ENCODE data around the gene CASZ1.

Gene CASZ1

GRCh38 chr1:10777749-10778574 is 18.5 kb downstream of the CASZ1 start:
- Mint-ChIP-seq H3K27me3 (no peaks in the 10 kb centered on the region), H3K4me3 (no peak overlapping the region), H3K27ac (no peak overlapping the region), H3K4me1 (ENCODE audit: low read depth) (no peaks in the 10 kb centered on the region), H3K9me3 (ENCODE audit: low read depth) (no peaks in the 10 kb centered on the region), H3K36me3 (no peaks in the 10 kb centered on the region)

DNA sequence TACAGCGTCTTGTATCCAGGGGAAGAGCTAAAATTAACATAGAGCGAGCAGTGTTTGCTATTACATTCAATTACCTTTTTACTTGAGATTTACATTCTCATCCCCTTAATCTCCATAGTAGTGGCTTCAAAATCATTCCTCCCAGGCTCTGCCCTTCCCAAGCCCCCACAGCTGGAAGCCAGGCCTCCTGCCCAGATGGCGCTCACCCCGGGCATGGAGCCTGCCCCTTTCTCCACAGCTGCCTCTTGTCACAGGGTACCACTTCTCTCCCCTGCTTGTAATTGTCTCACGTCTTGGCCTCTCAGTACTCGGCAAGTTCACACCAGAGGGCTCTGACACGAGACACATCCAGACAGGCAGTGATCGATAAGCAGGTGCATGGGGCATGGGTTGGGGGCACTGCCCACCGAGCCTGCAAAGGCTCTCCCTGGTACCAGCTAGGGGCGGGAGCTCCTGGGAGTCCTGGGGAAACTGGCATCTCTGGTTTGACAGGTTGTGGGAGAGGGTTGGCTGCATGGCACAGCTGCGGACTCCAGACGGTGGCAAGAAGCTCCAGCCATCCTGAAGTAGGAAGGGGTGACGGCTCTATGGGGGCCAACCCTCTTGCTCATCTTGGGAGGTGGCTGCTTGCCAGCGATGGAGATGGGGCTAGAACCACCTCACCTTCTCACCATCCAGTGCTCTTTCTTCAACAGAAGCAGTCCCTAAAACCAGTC is 20.1 kb downstream of the CASZ1 start:
- Mint-ChIP-seq H3K27ac (no peak overlapping the region), H3K4me3 (no peak overlapping the region), H3K9me3 (ENCODE audit: low read depth) (no peaks in the 10 kb centered on the region), H3K4me1 (ENCODE audit: low read depth) (no peaks in the 10 kb centered on the region), H3K36me3 (no peaks in the 10 kb centered on the region), H3K27me3 (no peaks in the 10 kb centered on the region)

GRCh38 chr1:10775763-10776162 is 20.7 kb downstream of the CASZ1 start:
- Mint-ChIP-seq H3K27me3 (no peaks in the 10 kb centered on the region), H3K4me3 (no peak overlapping the region), H3K27ac (no peak overlapping the region), H3K9me3 (ENCODE audit: low read depth) (no peaks in the 10 kb centered on the region), H3K4me1 (ENCODE audit: low read depth) (no peaks in the 10 kb centered on the region), H3K36me3 (no peaks in the 10 kb centered on the region)

GRCh38 chr1:10774615-10775310 is 21.7 kb downstream of the CASZ1 start:
- Mint-ChIP-seq H3K36me3 (no peaks in the 10 kb centered on the region), H3K9me3 (ENCODE audit: low read depth) (no peaks in the 10 kb centered on the region), H3K27me3 (no peaks in the 10 kb centered on the region), H3K27ac (no peak overlapping the region), H3K4me3 (no peak overlapping the region), H3K4me1 (ENCODE audit: low read depth) (no peaks in the 10 kb centered on the region)

- no peaks in the 10 kb centered on the region for H3K9me3 Mint-ChIP-seq (ENCODE audit: low read depth)
- H3K4me1 Mint-ChIP-seq (ENCODE audit: low read depth) = no peaks in the 10 kb centered on the region
- no peaks in the 10 kb centered on the region for H3K27me3 Mint-ChIP-seq
- H3K27ac Mint-ChIP-seq = no peak overlapping the region
- no peaks in the 10 kb centered on the region for H3K36me3 Mint-ChIP-seq
- H3K4me3 Mint-ChIP-seq = no peak overlapping the region
These were observed 22.4 kb downstream of the CASZ1 start for GRCh38 chr1:10773851-10774614.

DNA sequence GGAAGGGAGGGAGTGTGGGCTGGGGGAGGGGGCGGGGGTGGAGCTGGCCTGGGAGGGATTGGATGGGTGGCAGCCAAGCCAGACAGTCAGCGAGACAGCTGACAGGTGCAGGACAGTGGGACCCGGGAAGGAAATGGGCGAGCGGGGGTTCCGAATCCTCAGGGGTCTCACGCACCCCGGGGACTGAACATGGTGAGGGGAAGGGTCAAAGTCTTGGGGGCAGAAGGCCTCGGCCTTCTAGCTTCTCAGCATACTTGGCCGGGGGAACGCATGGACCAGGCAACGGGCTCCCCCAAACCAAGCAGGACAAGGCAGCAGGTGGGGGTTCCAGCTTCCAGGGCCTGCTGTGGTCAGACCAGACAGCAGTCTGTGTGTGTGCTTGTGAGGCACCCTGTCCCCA is 23.1 kb downstream of the CASZ1 start:
- Mint-ChIP-seq H3K27me3 (no peaks in the 10 kb centered on the region), H3K9me3 (ENCODE audit: low read depth) (no peaks in the 10 kb centered on the region), H3K36me3 (no peaks in the 10 kb centered on the region), H3K4me3 (no peak overlapping the region), H3K27ac (no peak overlapping the region), H3K4me1 (ENCODE audit: low read depth) (no peaks in the 10 kb centered on the region)

DNA sequence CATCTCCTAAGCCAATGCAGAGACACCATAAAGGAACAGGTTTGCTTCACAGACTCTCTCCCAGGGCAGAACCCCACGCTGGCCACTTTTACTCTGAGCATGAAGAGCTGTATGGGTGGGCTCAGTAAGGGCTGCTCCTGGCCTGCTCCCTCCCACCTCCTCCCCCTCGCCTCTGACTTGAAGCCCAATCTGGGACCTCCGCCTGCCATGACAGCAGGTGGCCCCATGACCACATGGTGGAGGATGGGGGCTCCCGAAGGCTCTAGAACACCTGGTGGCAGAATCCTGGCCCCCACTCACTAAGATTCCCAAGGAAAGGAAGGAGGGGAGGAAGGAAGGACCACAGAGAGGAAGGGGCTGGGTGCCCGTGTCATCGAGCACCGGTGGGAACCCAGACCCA is 23.7 kb downstream of the CASZ1 start:
- Mint-ChIP-seq H3K36me3 (no peaks in the 10 kb centered on the region), H3K9me3 (ENCODE audit: low read depth) (no peaks in the 10 kb centered on the region), H3K4me1 (ENCODE audit: low read depth) (no peaks in the 10 kb centered on the region), H3K27me3 (no peaks in the 10 kb centered on the region), H3K4me3 (no peak overlapping the region), H3K27ac (no peak overlapping the region)

DNA sequence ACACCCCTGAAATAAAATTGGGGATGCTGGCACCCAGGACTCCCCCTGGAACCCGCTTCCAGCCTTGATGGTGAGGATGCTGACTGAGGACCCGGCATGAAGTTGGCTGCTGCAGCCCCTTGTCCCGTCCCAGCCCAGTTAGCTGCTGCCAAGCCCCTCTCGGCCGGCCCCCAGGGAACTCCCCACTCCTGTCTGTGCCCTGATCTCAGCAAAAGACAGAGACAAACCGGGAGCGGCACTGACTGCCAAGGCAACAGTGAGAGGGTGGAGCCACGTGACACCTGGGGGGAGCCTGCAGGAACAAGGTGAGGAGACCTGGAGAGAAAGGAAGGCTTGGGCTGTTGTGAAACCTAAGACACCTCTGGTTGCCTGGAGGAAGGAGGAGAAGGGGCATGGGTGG is 24.7 kb downstream of the CASZ1 start:
- Mint-ChIP-seq H3K4me3 (no peak overlapping the region), H3K27me3 (no peaks in the 10 kb centered on the region), H3K9me3 (ENCODE audit: low read depth) (no peaks in the 10 kb centered on the region), H3K4me1 (ENCODE audit: low read depth) (no peaks in the 10 kb centered on the region), H3K36me3 (no peaks in the 10 kb centered on the region), H3K27ac (no peak overlapping the region)

GRCh38 chr1:10768552-10768951 is 27.9 kb downstream of the CASZ1 start:
- H3K4me1 Mint-ChIP-seq (ENCODE audit: low read depth) = no peaks in the 10 kb centered on the region
- no peaks in the 10 kb centered on the region for H3K9me3 Mint-ChIP-seq (ENCODE audit: low read depth)
- no peaks in the 10 kb centered on the region for H3K27me3 Mint-ChIP-seq
- no peak overlapping the region for H3K4me3 Mint-ChIP-seq
- H3K36me3 Mint-ChIP-seq = no peaks in the 10 kb centered on the region
- H3K27ac Mint-ChIP-seq = no peak overlapping the region

- Mint-ChIP-seq H3K4me1 (ENCODE audit: low read depth) (no peaks in the 10 kb centered on the region), H3K27me3 (no peaks in the 10 kb centered on the region), H3K4me3 (no peak overlapping the region), H3K27ac (no peak overlapping the region), H3K9me3 (ENCODE audit: low read depth) (no peaks in the 10 kb centered on the region), H3K36me3 (no peaks in the 10 kb centered on the region)
These were observed 29.2 kb downstream of the CASZ1 start for GRCh38 chr1:10767282-10767681.

- Mint-ChIP-seq H3K4me3 (no peak overlapping the region), H3K36me3 (no peaks in the 10 kb centered on the region), H3K27ac (no peak overlapping the region), H3K4me1 (ENCODE audit: low read depth) (no peaks in the 10 kb centered on the region), H3K27me3 (no peaks in the 10 kb centered on the region), H3K9me3 (ENCODE audit: low read depth) (no peaks in the 10 kb centered on the region)
These were observed 30.5 kb downstream of the CASZ1 start for GRCh38 chr1:10765734-10766478.

GRCh38 chr1:10765304-10765703 is 31.1 kb downstream of the CASZ1 start:
- Mint-ChIP-seq H3K4me3 (no peak overlapping the region), H3K4me1 (ENCODE audit: low read depth) (no peaks in the 10 kb centered on the region), H3K27ac (no peak overlapping the region), H3K36me3 (no peaks in the 10 kb centered on the region), H3K9me3 (ENCODE audit: low read depth) (no peaks in the 10 kb centered on the region), H3K27me3 (no peaks in the 10 kb centered on the region)

GRCh38 chr1:10764296-10764798 is 32.1 kb downstream of the CASZ1 start:
- no peaks in the 10 kb centered on the region for H3K36me3 Mint-ChIP-seq
- no peaks in the 10 kb centered on the region for H3K27me3 Mint-ChIP-seq
- H3K27ac Mint-ChIP-seq = no peak overlapping the region
- H3K9me3 Mint-ChIP-seq (ENCODE audit: low read depth) = no peaks in the 10 kb centered on the region
- H3K4me3 Mint-ChIP-seq = no peak overlapping the region
- no peaks in the 10 kb centered on the region for H3K4me1 Mint-ChIP-seq (ENCODE audit: low read depth)

DNA sequence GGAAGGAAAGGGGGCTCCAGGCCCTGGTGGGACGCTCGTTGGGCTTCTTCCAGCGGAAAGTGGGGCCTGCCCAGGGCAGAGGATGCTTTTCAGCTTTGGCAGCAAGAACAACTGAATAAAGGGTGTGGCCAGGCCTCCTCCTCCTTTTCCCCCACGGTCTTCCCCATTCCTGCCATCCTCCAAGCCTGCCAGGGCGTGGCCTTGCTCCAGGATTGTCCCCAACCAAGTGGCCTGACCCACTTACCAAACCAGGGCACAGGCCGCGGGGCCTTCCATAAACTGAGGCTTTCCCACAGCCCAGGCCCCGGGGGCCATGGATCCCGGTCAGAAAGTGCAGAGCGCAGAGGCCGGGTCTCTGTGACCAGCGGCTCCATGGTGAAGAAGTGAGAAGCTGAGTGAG is 33.6 kb downstream of the CASZ1 start:
- H3K27ac Mint-ChIP-seq = no peak overlapping the region
- no peaks in the 10 kb centered on the region for H3K27me3 Mint-ChIP-seq
- no peaks in the 10 kb centered on the region for H3K36me3 Mint-ChIP-seq
- no peak overlapping the region for H3K4me3 Mint-ChIP-seq
- no peaks in the 10 kb centered on the region for H3K4me1 Mint-ChIP-seq (ENCODE audit: low read depth)
- H3K9me3 Mint-ChIP-seq (ENCODE audit: low read depth) = no peaks in the 10 kb centered on the region

All from activated naive CD8-positive, alpha-beta T cell (primary cell).